ENCODE results near the gene ASPSCR1. TPM values are rescaled to one million over a fixed set of nuclear protein-coding genes. Genes with fewer than 3 reads are reported as not detected.

The ASPSCR1 gene
- total RNA-seq, 3 donors from 2014 or later: 33.1 to 35.2 (median 34.5) TPM

DNA sequence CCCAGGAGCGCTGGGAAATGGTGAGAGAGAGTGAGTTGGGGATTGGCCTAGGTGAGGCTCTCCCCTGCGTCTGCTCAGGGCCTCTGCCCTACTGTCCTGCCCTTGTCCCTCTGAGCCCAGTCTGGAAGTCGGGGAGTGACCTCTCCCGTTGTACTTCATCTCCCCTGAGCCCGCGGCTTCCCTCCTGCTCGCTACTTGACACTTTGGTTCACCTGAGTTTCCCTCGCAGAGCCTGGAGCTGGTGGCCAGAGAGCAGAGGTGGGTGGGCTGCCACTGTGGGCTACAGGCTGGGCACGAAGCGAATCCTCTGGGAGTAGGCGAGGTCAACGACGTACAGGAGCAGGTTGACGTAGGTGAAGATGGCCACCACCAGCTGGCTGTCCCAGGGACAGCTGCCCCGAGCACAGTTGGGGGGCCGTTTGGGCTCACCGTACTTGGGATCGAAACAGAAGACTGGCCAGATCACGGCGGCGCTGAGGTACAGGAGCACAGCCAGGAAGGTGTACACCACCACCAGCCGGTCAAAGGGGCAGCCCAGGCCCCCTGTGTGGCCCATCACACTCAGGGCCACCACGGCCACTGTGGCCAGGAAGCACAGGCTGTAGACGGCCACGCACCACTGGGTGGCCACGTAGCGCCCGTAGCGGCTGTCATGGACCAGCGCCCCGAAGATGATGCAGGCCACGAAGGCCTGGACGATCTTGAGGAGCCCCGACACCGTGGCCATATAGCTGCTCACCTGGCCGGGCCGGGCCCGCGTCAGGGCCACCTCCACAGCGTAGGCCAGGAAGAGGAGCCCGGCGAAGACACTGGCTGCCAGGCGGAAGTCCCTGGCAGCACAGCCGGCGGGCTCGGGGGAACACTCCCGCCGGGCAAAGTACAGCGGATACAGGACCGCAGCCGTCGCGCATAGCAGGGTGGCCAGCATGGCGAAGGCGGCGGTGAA, 36.6 kb upstream of the ASPSCR1 start:
- no peaks in the 10 kb centered on the region for H3K9me3 ChIP-seq
- peak in 1 of 3 donors; percentile 54 for DNase-seq
- intact Hi-C loops (cut with DNase I, micrococcal nuclease): no loop called here
- peaks cover 12% of the 10 kb centered on the region for H3K4me1 ChIP-seq (ENCODE audit: low read depth)
- TF ChIP-seq CTCF (IDR thresholded peaks at IDR 0.05): no peak
- H3K4me3 ChIP-seq: no peak overlapping the region
- no peaks in the 10 kb centered on the region for H3K36me3 ChIP-seq (ENCODE audit: low read depth)
- no peak for ATAC-seq

DNA sequence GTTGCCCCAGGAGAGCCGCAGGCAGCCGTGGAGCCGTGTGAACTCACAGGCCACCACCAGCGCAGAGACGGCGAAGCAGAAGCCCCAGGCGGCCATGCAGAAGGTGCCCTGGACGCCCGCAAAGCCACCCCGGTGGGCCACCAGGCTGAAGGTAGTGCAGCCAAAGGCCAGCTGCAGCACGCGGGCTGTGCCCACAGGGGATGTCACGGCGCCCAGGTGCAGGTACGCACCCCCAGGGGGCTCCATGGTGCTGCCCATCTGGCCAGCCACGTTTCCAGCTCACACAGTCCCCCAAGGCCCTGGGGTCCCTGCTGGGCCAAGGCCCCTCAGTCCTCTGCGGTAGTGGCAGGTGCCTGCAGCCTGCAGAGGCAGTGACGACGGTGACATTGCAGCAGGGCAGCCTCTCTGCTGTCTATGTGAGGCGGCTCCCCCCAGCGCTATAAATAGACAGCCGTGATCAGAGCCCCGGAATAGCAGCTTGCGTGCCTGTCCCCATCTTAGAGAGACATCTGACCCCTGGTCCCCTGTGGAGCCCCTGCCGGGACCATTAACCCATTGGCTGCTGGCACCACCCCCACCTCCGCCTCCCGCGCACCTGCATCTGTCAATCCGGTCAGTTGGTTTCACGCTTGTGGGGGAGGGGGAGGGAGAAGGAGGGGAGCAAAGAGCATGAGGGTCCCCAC, 35.8 kb upstream of the ASPSCR1 start:
- Histone ChIP-seq H3K4me3 (no peak overlapping the region), H3K36me3 (ENCODE audit: low read depth) (no peaks in the 10 kb centered on the region), H3K4me1 (ENCODE audit: low read depth) (peaks cover 10% of the 10 kb centered on the region), H3K9me3 (no peaks in the 10 kb centered on the region)
- intact Hi-C loops (cut with DNase I, micrococcal nuclease): no loop called here
- DNase-seq (no peak), ATAC-seq (no peak)
- TF ChIP-seq CTCF (IDR thresholded peaks at IDR 0.05): no peak

GRCh38 chr17:81942167-81942553, 35.3 kb upstream of the ASPSCR1 start:
- TF ChIP-seq CTCF (IDR thresholded peaks at IDR 0.05): no peak
- intact Hi-C loops (cut with DNase I, micrococcal nuclease): no loop called here
- no peak for DNase-seq

DNA sequence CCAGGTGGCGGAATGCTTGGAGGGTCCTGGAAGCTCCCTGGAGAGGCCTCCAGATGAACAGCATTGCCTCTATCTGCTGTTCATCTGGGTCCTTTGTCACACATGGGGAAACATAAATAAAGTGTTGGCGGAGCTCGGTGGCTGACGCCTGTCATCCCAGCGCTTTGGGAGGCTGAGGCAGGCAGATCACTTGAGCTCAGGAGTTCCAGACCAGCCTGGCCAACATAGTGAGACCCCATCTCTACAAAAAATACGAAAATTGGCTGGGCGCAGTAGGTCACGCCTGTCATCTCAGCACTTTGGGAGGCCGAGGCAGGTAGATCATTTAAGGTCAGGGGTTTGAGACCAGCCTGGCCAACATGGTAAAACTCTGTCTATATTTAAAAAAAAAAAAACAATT, 32.6 kb upstream of the ASPSCR1 start:
- no peak for ATAC-seq
- TF ChIP-seq CTCF (IDR thresholded peaks at IDR 0.05): no peak
- H3K9me3 ChIP-seq: no peaks in the 10 kb centered on the region
- no peak overlapping the region for H3K4me3 ChIP-seq
- intact Hi-C loops (cut with DNase I, micrococcal nuclease): no loop called here
- DNase-seq: no peak
- peaks cover 4% of the 10 kb centered on the region for H3K4me1 ChIP-seq (ENCODE audit: low read depth)
- no peaks in the 10 kb centered on the region for H3K36me3 ChIP-seq (ENCODE audit: low read depth)

More at GRCh38 chr17:81942167-81942553, 35.3 kb upstream of the ASPSCR1 start:
- H3K4me3 ChIP-seq: no peak overlapping the region
- ATAC-seq: no peak
- peaks cover 7% of the 10 kb centered on the region for H3K4me1 ChIP-seq (ENCODE audit: low read depth)
- H3K36me3 ChIP-seq (ENCODE audit: low read depth): no peaks in the 10 kb centered on the region
- no peaks in the 10 kb centered on the region for H3K9me3 ChIP-seq

GRCh38 chr17:81947189-81947588, 30.2 kb upstream of the ASPSCR1 start, which contains the start of gene MYADML2:
Gene MYADML2 (minus strand): TSS chr17:81947233. CDS start chr17:81941741, 5,492 bp downstream.
- no peaks in the 10 kb centered on the region for H3K4me1 ChIP-seq (ENCODE audit: low read depth)
- no peak for TF ChIP-seq CTCF (IDR thresholded peaks at IDR 0.05)
- DNase-seq: no peak
- no peaks in the 10 kb centered on the region for H3K36me3 ChIP-seq (ENCODE audit: low read depth)
- ATAC-seq: no peak
- no peaks in the 10 kb centered on the region for H3K9me3 ChIP-seq
- no peak within 1 kb of the TSS for H3K4me3 ChIP-seq
- intact Hi-C loops (cut with DNase I, micrococcal nuclease): no loop called here

All from mucosa of descending colon (tissue), 3 donors.